Fibroblast of skin of scalp (primary cell): ENCODE measurements around the gene IRF8.
"Not testable (repeated sequence)": the region's sequence is repeated elsewhere in the genome, so short reads cannot be mapped to it uniquely, and the experiment has no call there.

Experiments used
- DNase-seq: peaks from one replicate; pipeline ENCODE4 v3.0.0-alpha.2; 2013

Gene IRF8

DNA sequence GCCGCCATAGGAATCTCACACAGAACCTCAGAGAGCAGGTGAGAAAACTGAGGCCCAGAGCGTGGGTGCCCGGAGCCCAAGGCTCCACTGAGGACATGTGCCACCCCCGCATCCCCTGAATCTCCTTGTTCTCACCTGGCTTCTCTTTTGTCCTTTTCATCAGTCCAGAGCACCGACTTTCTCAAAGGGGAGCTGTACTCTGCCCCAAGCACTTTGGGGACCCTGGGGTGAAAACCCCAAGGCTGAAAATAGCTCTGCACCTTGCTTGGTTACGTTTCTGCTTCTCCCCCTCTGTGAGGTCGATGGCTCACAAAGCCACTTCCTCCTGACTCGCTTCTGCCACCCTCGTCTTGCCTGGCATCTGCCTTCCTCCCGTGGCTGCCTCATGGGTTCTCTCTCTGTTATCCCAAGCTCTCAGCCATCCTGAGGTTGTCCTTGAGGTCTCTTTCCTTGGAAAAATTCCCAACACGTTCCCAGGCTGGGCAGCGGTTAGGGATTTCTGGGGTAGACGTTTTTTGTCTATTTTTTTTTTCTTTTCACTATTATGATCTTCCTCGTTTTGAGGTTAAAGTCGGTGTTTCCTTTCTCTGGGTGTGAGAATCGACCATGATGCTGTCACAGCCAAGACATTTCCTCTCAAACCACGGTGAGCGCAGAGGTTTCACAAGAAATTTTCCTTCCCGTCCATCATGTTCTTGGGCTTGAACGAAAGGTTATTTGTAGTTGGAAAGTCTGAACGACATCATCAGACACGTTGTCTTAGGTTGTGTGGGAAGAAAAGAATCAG is 37.2 kb downstream of the IRF8 start:
- no peak for DNase-seq

DNA sequence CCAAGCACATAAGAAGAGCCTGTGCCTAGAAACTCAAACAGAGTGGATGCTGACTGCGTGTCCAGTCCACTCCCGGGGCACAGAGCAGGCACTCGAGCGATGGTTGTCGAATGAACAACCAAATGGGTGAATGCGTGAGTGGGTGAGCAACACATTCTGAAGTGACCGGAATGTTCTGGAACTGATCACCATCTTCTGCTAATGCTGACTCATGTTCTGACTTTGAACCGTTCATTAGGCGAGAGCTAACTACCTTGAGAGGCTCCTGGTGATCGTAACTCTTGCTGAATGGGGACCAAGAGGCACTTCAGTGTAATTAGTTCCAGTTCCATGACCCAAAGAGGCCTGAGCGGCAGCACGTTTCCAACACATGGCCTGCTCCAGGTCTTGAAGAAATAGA is 37.9 kb downstream of the IRF8 start:
- no peak for DNase-seq

DNA sequence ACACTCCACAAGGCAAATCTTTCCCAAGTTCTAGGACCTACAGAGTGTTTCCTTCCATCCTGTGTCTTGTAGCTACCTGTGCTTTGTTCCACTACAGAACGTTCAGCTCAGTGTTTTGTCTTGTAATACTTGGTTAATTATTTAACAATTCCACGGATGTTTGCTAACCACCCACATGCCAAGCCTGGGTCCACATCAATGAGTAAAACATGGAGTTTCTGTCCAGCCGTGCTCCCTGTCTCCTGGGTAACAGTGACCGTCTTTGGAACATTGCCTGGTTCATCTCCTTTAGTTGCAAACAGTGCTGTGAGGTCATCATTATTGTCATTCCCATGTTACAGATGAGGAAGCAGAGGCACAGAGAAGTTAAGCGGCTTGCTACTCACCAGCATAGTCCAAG is 41.3 kb downstream of the IRF8 start:
- no peak for DNase-seq

DNA sequence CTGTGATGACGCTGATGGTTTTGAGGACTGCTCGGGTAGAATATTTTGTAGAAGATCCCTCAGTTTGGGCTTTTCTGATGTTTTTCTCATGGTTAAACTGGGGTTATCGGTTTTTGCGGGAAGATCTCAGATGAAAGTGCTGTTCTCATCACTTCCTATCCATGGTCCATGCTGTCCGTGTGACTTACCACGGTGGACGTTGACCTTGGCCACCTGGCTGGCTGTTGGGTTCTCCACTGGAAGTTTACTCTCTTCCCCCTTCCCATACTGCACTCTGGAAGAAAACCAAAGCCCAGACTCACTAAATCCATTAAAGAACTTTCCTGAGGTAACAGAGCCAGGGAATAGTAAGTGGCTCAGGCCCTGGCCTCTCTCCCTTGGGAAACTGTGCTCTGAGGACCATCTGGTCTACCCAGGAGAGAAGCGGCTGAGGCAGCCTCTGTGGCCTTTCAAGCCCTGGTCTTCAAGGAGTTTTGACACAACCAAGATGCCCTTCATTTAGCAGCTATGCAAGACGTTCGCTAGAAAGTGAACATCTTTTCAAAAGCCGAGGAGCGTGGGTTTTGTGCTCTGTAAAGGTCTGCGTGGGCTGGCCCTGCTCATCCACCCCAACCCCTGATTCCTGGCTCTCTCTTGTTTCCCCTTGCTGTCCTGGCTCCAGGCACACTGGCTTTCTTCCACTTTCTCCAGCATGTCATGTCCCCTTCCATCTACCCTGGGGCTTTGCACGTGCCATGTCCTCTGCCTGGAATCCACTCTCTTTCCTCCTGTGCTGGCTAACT is 43.1 kb downstream of the IRF8 start:
- no peak for DNase-seq

DNA sequence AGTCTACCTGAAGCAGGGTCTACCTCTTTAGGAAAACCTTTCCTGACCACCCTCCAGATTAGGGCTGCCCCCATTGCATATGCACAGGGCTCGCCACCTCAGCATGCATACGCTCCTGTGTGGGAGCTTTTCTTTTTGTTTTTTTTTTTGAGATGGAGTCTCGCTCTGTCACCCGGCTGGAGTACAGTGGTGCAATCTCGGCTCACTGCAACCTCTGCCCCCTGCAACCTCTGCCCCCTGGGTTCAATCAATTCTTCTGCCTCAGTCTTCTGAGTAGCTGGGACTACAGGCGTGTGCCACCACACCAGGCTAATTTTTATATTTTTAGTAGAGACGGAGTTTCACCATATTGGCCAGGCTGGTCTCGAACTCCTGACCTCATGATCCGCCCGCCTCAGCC is 43.7 kb downstream of the IRF8 start:
- not testable (repeated sequence) for DNase-seq

DNA sequence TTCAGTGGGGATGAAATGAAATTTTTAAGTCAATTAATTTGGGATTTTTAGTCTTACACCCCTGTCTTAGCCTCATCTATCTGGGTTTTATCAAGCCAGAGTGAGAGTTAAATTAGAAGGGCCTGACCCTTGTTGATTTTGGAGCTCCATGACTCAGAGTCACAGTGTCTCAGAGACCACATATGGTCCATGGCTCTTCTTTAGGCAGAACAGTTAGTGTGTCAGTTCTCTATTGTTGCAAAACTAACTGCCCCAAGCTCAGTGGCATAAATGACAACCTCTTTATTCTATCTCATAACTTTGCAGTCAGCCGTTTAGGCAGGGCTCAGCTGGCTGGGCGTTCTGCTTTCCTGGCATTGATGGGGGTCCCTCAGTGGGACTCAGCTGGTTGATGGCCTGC is 44.7 kb downstream of the IRF8 start:
- no peak for DNase-seq

DNA sequence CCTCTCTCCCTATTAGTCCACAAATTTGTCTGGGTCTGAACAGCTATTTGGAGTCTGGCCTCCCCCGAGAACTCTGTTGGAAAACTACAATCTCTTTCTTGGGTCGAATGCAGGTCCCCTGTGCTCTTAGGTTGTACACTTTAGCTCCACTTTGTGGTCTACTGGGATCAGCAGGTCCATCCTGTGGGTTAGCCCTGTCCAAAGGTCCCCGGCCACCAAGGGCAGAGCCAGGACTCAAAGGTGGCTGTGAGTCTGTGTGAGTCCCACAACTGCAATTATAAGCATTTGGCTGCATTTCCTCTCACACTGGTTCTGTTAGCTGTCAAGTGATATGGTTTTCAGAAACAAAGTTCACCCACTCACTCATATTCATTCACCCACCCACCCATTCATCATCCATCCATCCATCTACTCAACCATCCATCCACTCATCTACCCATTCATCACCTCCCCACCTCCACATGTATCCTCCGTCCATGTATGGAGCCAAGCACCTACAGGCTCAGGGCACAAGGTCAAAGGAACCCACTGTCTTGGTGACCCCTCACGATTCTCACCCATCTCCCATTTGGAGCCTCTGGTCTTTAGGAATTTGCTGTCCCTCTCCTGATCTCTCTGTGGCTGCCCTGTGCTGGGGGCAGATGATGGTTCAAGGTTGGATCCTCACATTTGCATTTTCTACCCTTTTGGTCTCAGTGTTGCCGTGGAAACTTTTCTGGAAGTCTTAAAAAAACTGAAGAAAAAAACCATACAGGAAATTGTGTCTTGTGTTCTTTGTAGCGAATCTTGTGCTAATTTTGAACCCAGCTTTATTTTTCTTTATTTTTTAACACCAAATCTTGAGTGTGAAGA is 45.8 kb downstream of the IRF8 start:
- DNase-seq = no peak

DNA sequence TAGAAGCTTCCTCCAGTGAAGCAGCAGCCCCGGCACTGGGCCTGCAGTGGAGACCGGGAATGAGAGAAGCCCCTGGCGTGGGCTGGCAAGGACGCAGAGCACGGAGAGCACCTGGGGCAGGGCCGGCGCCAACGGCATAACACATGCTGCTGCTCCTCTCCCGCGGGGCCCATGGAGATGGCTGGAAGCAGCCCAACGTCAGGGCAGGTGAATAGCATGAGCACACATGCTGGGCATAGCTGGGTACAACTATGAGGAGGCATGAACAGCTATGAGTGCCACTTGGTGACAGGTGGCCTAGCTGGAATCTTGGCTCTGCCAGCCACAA is 46.4 kb downstream of the IRF8 start:
- no peak for DNase-seq

DNA sequence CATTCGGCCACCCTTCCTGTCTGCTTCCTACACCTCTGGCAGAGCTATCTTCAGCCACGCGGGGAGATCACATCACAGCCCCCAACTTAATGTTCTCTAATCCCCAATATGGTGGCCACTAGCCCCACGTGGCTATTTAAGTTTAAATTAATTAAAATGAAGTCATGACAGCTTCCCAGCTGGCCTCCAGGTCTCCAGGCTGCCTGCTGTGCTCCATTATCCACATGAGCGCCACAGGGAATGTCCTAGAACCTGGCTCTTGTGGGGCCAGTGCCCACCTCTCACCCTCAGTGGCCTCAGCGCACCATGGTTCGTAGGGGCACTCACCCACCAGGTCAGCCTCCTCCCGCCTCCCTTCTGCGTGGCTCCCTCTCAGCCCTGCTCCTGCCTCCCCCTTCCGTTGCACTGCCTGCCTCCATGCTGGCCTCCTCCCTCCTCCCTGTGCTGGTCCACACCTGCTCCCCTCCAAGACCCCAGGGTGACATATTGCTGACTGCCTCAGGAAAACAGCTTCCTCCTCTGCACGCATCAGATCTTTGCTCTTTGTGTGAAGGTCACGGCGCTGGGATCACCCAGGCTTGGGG is 47.7 kb downstream of the IRF8 start:
- DNase-seq = no peak

DNA sequence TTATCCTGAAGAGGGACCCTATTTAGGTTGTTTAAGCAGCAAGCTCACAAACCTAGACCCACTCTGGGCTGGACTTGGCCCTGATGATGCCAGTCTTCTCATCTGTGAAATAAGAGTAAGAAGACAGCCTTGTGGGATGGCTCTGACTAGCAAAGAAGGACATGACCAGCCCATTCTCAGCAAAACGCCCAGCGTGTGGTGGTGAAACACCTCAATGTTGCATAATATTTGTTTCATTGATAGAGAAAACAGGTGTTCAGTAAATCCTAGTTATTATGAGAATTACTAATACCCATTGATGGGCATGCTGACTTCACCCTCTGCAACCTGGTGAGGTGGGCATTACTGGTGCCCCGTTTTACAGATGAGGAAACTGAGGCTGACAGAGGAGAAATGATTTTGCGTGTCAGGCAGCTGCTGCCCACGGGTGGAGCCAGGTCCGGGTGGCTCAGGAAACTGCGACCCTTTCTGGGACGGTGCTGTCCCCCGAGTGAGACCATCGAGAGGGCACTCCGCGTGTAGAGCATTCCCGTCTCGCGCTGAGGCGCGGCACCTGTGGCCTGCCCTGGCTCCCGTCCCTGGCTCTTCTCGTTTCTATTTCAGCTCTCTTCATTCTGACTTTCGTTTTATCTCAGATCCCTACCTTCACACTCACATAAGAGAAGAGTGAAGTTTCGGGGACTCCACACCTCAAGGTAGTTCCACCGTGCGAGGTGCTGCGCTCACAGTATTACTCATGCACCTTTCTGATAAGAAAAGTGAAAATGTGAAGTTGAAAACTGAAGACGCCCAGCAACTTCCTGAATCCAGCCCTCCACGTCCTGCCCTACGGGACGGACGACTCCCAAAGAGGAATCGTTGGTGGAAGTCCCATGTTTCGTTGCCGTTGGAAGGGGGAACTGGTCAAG is 48.5 kb downstream of the IRF8 start:
- no peak for DNase-seq

DNA sequence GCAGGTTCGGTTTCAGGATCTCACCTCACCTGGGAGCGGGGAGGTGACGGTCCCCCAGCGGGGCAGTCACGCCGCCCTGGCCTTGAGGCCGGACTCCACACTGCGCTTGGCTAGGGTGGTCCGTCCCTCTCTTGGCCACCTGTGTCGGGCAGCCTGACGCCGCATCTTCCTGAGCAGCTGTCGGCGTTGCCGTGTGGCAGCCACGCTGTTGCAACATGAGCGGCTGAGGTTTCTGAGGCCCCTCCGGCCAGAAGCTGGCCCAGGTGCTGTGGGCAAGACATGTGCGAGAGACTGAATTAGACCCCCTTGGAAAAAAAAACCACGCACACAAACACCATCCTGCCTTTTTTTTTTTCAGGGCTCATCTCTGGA is 49.2 kb downstream of the IRF8 start:
- DNase-seq = no peak

DNA sequence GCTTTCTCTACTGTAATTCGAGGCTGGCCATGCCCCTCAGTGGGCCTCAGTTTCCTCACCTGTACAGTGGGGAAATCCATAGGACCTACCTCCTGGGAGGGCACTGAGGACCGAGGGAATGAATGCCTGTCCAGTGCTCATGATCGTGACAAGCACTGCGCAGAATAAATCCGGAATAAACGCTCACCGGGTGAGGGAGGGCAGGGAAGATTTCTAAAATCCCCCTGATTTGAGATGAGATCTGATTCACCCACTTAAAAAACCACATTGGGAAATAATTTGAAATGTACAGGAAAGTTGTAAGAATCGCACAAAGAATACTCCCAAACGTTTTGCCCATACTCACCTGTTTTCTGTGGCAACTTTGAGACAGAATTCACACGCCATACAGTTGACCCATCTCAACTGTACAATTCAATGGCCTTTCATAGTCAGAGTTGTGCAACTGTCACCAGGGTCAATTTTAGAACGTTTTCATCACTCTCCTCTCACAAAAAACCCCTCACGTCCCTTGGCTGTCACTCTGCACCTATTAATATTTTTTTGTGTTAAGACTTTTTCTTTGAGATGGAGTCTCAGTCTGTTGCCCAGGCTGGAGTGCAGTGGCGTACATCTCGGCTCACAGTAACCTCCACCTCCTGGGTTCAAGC is 49.8 kb downstream of the IRF8 start:
- no peak for DNase-seq

DNA sequence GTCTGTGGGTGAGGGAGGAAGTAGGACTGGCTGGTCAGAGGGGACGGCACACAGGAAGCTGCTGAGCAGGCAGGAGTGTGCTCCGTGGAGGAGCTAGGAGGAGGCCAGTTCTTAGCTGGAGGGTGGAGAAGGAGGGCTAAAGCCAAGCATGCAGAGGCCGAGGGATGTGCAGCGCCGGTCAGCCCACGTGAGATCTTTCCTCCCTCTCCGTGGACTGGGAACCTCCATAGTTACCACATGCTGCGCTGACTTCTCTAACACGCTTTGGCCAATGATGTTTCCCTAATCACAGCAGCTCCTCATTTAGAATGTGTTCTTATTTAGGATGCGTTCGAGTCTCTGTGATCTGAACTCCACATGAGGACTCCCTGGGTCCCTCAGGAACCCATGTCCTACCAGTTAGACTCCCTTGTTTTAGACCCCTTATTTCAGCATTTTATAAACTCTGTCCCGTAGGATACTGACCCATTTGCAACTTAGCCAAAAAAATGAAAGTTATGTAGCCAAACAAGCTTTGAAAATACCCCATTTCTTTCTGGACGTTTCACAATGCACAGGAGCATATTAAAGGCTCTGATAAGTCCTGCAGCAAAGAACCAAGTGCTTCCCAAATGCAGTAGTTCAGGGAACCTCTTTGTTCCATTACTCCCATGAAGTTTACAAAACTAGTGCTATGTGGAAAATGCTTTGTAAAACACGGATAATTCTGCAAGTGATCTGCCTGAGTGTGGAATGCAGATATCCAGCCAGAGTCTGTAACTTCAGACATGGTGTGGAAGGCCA is 51.4 kb downstream of the IRF8 start:
- no peak for DNase-seq

DNA sequence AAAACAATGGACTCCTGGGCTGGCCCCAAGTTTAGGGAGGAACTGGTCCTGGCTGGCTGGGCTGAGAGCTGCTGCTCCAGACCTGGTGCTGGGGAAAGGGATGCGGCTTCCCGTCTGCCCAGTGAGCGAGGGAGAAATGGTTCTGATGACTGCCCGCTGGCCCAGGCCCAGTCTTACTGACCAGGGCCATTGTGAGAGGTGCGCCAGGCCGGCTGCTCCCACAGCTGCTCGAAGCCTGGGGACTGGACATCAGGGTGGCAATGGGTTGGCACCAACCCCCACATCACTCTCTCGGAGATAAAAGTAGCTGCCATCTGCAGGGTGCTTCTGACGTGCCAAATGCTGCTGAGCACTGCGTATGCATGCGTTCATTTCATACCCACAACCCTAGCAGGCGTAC is 53.2 kb downstream of the IRF8 start:
- DNase-seq = no peak

DNA sequence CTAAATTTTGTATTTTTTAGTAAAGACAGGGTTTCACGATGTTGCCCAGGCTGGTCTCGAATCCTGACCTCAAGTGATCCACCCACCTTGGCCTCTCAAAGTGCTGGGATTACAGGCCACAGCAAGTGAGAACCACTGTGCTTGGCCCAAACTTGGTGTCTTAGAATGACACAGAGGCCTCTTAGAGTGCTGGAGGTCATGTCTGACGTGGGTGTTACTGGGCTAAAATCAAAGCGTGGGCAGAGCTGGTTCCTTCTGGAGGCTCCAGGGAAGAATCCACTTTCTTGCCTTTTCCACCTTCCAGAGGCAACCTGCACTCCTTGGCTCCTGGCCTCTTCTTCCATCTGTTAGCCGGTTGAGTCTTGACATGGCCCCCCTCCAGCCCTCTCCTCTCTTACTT is 53.8 kb downstream of the IRF8 start:
- DNase-seq = no peak

DNA sequence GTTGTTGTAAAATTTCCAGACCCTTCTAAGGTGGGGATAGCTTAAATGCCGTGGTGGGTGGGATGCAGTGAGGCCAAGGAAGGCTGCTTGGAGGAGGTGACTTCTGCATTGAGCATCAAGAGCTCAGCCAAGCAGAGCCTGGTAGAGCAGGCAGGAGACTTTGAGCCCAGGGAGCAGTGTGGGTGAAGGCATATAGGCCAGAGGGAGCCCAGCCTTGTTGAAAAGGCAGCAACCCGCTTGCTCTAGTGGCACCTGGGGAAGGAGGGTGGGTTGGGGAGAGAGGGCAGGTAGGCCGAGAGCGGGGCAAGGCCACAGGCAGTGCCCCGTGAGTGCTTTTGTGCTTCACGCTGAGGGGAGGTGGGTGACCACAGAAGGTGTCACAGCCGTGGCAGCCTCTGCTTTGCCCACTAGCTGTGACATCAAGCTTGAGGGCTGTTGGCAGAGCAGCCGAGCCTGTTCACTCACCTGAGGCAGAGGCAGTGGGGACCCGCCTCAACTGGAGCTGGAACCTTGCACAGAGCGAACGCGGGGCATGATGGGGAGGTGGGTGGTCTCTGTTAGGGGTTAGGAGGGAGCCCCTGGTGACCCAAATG is 56.1 kb downstream of the IRF8 start:
- DNase-seq = no peak

DNA sequence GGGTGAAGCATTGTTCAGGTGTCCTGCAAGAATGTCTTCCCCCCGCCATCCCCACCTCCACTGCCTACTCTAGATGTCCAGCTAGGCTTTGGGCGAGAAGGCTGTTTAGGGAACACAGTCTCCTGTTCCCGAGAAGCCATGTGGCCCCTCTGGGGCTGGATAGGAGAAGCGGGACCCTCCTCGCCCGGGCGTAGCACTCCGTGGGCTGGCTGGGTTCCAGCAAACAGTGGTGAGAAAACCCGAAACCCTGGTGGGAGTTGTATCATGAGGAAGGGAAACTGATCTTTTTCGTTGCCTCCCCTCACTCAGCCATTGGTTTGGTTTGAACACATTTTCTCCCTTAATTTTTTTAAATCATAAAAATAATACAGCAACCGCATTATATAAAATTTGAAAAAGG is 56.6 kb downstream of the IRF8 start:
- no peak for DNase-seq

DNA sequence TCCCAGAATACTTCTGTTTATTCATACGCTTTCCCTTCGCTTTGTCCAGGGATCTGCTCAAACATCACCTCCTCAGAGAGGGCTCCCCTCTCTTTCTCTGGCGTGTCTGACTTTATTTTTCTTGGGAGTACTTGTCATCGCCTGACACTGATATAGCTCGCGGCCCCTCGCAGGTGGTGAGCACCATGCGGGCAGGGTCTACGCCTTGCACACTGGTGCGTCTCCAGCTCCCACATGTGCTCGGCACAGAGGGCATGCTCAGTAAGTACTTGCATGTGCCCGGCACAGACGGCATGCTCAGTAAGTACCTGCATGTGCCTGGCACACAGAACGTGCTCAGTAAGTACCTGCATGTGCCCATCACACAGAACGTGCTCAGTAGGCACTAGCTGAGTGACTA is 57.5 kb downstream of the IRF8 start:
- no peak for DNase-seq

DNA sequence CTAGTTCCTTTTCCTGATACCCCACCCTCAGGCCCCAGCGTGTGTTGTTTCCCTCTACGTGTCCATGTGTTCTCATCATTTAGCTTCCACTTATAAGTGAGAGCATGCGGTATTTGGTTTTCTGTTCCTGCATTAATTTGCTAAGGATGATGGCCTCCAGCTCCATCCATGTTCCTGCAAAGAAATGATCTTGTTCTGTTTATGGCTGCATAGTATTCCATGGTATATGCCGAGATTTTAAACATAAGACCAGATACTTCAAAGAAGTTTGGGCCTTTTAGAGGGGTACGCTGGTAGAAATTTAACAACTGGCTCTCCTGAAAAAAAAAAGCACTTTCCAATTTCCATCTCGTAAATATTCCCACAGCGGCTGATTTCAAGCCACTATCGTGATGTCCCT is 59.8 kb downstream of the IRF8 start:
- DNase-seq = no peak

DNA sequence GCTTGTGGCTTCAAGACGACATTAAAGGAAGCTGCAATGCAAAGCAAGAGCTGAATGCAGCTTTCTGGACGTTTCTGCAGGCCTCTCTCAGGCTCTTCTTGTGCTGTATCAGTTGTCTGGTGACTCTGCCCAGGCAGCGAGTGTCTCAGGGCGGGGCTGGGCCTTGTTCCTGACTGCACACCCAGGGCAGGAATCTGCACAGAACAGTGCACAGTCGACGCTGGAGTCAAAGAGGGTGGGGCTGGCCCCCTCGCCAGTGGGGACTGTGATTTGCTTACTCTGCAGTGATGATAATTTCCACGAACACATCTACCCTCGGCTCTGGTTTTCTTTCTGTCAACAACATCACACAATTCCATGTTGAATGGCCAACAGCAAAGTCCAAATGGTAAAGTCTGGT is 60.7 kb downstream of the IRF8 start:
- DNase-seq = no peak
